ENCODE results near the gene TOMT.
"Not testable (repeated sequence)": the region's sequence is repeated elsewhere in the genome, so short reads cannot be mapped to it uniquely, and the experiment has no call there.

The TOMT gene

GRCh38 chr11:72129381-72129780, 23.7 kb downstream of the TOMT start:
- no peak for DNase-seq

- DNase-seq: no peak
Observed at GRCh38 chr11:72132646-72133045, 26.9 kb downstream of the TOMT start.

GRCh38 chr11:72135473-72135872, 29.7 kb downstream of the TOMT start, which contains the start of gene FOLR3:
TSS of gene FOLR3 (plus strand) at chr11:72135725. CDS start at chr11:72135953, 228 bp downstream.
- not testable (repeated sequence) for DNase-seq

- no peak for DNase-seq
Observed at GRCh38 chr11:72135891-72136683, 30.4 kb downstream of the TOMT start.

- no peak for DNase-seq
Observed at GRCh38 chr11:72136684-72137262, 31.0 kb downstream of the TOMT start.

GRCh38 chr11:72138821-72139390, 33.2 kb downstream of the TOMT start:
- DNase-seq: no peak

GRCh38 chr11:72139500-72139899, 33.8 kb downstream of the TOMT start:
- DNase-seq: no peak

- DNase-seq: no peak
Observed at GRCh38 chr11:72140661-72141060, 34.9 kb downstream of the TOMT start.

GRCh38 chr11:72141066-72141465, 35.3 kb downstream of the TOMT start:
- peak in 1 of 2 donors; percentile 13 for DNase-seq

GRCh38 chr11:72142086-72142485, 36.4 kb downstream of the TOMT start:
- DNase-seq: not testable (repeated sequence)

- DNase-seq: not testable (repeated sequence)
Observed at GRCh38 chr11:72142543-72142942, 36.8 kb downstream of the TOMT start.

GRCh38 chr11:72144807-72145565, 39.3 kb downstream of the TOMT start:
- no peak for DNase-seq

- DNase-seq: no peak
Observed at GRCh38 chr11:72146625-72147024, 40.9 kb downstream of the TOMT start.

GRCh38 chr11:72150882-72151281, 45.2 kb downstream of the TOMT start:
- DNase-seq: no peak

GRCh38 chr11:72153874-72154273, 48.1 kb downstream of the TOMT start:
- not testable (repeated sequence) for DNase-seq

GRCh38 chr11:72154816-72155215, 49.1 kb downstream of the TOMT start:
- DNase-seq: no peak

- DNase-seq: no peak
Observed at GRCh38 chr11:72155751-72156150, 50.0 kb downstream of the TOMT start.

- DNase-seq: no peak
Observed at GRCh38 chr11:72157131-72157530, 51.4 kb downstream of the TOMT start.
